Cardiac fibroblast (primary cell): ENCODE data around the gene KRT1.

Experiments used
- DNase-seq, 2 donors: peaks; one replicate each; pipeline versions ENCODE4 v3.0.0 to v3.0.0-alpha.2; 2010; ENCODE audit warnings: low read depth in 2 of 2
- H3K4me3 ChIP-seq, 2 donors: replicated peaks in 1 of 2; 1 replicate in 1 of 2; 2 replicates in 1 of 2; pipeline ENCODE4 v1.5.1; 2011; ENCODE audit warnings: low read depth in 2 of 2, low read length in 2 of 2, mild to moderate bottlenecking in 2 of 2, moderate library complexity in 1 of 2
- TF ChIP-seq, protein P1 (sequence below): IDR thresholded peaks from one replicate; pipeline ENCODE4 v1.5.1; 2011; ENCODE audit warnings: low read depth, mild to moderate bottlenecking, low read length, inconsistent platforms

Gene KRT1

DNA sequence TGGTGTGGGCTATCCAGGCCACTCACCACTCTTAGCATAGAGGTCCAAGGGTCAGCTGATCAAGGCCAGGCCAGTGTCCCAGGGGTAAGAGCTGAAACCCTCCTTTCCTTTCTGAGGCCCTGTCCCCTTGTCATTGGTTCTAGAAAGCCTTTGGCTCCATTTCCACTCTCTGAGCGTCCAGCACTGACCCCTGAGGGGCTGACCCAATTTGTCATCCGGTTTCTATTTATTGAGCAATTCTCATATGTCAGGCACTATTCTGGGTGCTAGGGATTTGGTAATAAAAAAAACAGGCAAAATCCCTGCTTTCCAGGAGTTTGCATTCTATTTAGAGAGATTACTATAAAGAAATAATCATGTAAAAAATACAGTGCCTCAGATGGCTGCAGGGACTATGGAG, 19.8 kb upstream of the KRT1 start:
- DNase-seq = no peak
- H3K4me3 ChIP-seq = no peak overlapping the region
- TF ChIP-seq, protein P1, sequence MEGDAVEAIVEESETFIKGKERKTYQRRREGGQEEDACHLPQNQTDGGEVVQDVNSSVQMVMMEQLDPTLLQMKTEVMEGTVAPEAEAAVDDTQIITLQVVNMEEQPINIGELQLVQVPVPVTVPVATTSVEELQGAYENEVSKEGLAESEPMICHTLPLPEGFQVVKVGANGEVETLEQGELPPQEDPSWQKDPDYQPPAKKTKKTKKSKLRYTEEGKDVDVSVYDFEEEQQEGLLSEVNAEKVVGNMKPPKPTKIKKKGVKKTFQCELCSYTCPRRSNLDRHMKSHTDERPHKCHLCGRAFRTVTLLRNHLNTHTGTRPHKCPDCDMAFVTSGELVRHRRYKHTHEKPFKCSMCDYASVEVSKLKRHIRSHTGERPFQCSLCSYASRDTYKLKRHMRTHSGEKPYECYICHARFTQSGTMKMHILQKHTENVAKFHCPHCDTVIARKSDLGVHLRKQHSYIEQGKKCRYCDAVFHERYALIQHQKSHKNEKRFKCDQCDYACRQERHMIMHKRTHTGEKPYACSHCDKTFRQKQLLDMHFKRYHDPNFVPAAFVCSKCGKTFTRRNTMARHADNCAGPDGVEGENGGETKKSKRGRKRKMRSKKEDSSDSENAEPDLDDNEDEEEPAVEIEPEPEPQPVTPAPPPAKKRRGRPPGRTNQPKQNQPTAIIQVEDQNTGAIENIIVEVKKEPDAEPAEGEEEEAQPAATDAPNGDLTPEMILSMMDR = no peak

DNA sequence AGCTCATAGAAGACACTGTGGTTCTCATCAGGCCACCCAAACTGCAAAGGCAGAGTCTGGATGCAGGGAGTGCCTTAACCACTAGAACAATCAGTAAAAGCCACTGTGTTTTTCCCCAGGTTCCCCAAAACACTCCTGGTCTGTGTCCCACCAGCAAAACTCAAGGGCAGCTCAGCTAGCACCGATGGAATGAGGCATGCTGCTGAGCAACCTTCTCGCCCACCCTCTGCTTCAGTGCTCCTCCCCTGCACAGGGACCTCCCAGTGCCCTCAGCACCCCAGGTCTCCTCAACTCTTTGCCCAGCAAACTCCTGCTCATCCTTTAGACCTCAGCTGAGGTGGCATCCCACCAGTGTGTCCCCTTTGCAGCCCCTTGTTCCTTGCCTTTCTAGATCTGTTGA, 19.2 kb upstream of the KRT1 start:
- no peak overlapping the region for H3K4me3 ChIP-seq
- TF ChIP-seq, protein P1 = no peak
- no peak for DNase-seq

DNA sequence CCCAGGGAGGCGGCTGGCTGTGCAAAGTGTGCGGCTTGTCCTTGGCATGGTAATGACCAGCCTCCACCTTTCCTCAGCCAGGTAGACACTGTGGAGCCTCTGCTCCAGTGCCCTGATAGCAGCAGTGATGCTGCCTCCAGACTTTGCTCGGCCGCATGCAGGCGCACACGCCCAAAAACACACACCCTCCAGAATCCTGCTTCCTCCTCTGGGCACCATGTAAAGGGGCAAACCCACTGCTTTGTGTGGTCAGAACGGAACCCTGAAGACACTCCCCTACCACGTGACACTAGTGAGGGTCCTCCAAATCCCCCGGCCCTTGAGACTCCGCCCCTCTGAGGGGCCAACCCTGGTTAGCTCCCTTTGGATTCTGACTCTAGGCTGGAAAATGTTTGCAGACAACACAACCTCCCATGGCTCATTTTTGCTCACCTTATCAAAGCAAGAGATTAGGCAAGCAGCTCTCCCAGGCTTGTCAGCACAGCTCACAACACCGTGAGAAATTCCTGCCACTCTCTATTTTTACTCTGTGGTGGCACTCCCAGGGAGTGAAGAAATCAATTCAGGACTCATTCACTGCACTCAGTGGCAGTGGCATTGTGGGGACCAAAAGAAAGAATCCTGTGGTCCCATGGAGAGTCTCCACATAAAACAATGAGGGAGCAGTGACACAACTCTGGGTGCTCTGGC, 18.6 kb upstream of the KRT1 start:
- H3K4me3 ChIP-seq = no peak overlapping the region
- TF ChIP-seq, protein P1 = no peak
- DNase-seq = no peak

DNA sequence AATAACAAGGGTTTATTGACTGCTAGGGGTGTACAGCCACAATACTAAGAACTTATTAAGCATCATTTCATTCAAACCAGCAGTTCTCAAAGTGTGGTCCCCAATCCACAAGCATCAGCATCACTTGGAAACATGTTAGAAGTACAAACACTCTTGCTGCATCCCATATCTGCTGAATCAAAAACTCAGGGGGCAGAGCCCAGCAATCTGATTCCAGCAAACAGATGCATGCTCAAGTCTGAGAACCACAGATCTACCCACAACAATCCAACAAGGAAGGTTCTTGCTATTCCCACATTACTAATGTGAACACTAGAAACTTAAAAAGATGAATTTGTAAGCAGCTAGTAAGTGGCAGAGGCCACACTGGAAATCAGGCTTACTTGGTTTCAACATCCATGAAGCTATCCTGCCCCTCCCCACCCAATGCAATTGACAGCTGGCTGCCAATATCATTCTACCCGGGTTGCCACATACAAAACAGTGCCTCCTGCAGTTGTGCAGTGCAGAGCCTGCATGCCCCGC, 16.9 kb upstream of the KRT1 start:
- TF ChIP-seq, protein P1 = no peak
- DNase-seq = no peak
- H3K4me3 ChIP-seq = no peak overlapping the region

DNA sequence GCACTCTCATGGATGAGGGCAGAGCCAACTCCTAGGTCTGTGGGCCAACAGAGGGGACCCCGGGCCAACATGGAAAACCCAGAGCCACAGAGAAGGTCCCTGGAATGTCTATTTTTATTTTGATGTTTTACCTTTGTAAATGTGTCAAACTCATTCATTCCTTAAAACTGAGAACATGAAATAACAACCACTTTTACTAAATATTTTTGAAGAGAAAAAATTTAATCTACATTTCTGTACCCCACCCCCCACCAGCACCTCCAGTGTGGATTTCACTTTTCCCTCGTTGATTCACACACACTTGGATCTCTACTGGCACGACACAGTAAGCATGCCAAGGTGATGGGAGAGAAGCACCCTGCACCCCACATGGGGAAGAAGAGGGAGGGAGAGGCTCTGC, 16.4 kb upstream of the KRT1 start:
- TF ChIP-seq, protein P1 = no peak
- no peak for DNase-seq
- no peak overlapping the region for H3K4me3 ChIP-seq

DNA sequence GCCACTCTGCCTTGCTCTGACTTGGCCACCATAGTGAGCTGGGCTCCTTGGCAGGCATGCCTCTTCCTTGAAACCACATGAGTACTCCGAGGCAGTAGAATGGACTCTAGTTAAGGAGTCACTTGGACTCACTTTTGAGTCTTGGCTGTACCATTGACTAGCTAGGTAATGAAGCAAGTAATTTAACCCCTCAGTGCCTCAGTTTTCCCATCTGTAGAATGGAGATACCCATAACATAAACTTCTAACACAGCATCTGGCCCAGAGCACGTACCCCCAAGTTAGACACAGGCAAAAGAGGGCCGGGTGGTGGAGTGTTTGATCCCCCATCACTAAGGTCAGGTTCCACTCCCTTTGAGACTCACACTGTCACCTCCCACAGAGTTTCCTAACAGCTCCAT, 14.8 kb upstream of the KRT1 start:
- DNase-seq = no peak
- TF ChIP-seq, protein P1 = no peak
- no peak overlapping the region for H3K4me3 ChIP-seq

DNA sequence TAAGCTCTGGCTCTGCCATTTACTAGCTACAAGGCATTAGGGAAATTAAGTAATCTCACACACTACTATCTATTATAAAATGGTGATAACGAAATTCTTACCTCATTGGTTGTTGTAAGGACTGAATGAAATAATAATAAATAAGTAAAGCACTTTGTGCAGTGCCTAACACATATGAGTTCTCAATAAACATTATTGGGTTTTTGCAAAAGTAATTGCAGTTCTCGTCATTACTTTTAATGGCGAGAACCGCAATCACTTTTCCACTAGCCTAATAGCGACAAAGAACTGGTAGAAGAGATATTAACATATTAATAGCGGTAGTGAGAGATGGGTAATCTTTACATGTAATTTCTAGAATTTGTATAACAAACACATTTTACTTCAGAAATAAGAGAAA, 13.9 kb upstream of the KRT1 start:
- DNase-seq = no peak
- TF ChIP-seq, protein P1 = no peak
- H3K4me3 ChIP-seq = no peak overlapping the region
